ENCODE results near the gene KCNG2.

KCNG2 gene

GRCh38 chr18:79825913-79826312 lies 28.2 kb downstream of the KCNG2 start:
- DNase-seq, result no peak

- DNase-seq, result no peak
Measured at GRCh38 chr18:79826966-79827365, 29.2 kb downstream of the KCNG2 start.

GRCh38 chr18:79828258-79828657 lies 30.5 kb downstream of the KCNG2 start:
- DNase-seq, result no peak

- DNase-seq, result no peak
Measured at GRCh38 chr18:79829136-79829854, 31.6 kb downstream of the KCNG2 start.

- DNase-seq, result no peak
Measured at GRCh38 chr18:79832169-79832568, 34.4 kb downstream of the KCNG2 start.

GRCh38 chr18:79834834-79835233 lies 37.1 kb downstream of the KCNG2 start:
- DNase-seq, result no peak

- no peak for DNase-seq
Measured at GRCh38 chr18:79841936-79842335, 44.2 kb downstream of the KCNG2 start.

GRCh38 chr18:79844999-79845563 lies 47.3 kb downstream of the KCNG2 start:
- no peak for DNase-seq

GRCh38 chr18:79846936-79847557 lies 49.3 kb downstream of the KCNG2 start:
- DNase-seq, result no peak

GRCh38 chr18:79847606-79848293 lies 50.0 kb downstream of the KCNG2 start:
- no peak for DNase-seq

- DNase-seq, result no peak
Measured at GRCh38 chr18:79848294-79848578, 50.5 kb downstream of the KCNG2 start.

- no peak for DNase-seq
Measured at GRCh38 chr18:79848579-79849327, 51.0 kb downstream of the KCNG2 start.

GRCh38 chr18:79849328-79850207 lies 51.8 kb downstream of the KCNG2 start:
- DNase-seq, result no peak

- DNase-seq, result no peak
Measured at GRCh38 chr18:79850731-79851130, 53.0 kb downstream of the KCNG2 start.

- DNase-seq, result no peak
Measured at GRCh38 chr18:79851489-79851888, 53.8 kb downstream of the KCNG2 start.

- no peak for DNase-seq
Measured at GRCh38 chr18:79851950-79852349, 54.2 kb downstream of the KCNG2 start.

GRCh38 chr18:79852561-79853302 lies 55.0 kb downstream of the KCNG2 start:
- no peak for DNase-seq

GRCh38 chr18:79853303-79853992 lies 55.7 kb downstream of the KCNG2 start:
- no peak for DNase-seq

- no peak for DNase-seq
Measured at GRCh38 chr18:79853993-79854364, 56.2 kb downstream of the KCNG2 start.

GRCh38 chr18:79855147-79855933 lies 57.6 kb downstream of the KCNG2 start:
- DNase-seq, result no peak

All from NK-92 treated with Interleukin-12 subunit alpha and Interleukin-12 subunit beta, amount 100 ng/mL, for 24 hours (cell line).